ENCODE data around the gene MED31. TPM values are rescaled to one million over a fixed set of nuclear protein-coding genes. Genes with fewer than 3 reads are reported as not detected.

Gene MED31
- total RNA-seq, 1 experiment from 2014 or later, result 10.6 TPM

DNA sequence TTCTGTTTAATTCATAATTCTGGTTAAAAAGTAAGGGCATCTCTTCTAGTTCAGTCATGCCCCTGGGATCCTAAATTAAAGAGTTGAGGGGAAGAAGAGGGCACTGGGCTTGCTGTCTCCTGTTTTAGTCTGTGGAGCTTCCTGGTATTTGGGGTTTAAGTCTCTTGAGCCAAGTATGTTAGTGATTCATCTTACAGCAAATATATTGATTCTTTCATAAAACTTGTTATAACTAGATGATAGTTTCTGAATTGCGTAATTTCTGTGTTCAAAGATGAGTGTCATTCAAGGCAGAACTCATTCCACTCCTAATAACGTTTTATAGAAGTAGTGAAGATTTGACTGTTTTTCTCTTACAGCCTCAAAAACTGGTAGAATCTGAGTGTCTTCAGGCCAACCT is 8.8 kb downstream of the MED31 start (continued):
- TF ChIP-seq, protein P1, sequence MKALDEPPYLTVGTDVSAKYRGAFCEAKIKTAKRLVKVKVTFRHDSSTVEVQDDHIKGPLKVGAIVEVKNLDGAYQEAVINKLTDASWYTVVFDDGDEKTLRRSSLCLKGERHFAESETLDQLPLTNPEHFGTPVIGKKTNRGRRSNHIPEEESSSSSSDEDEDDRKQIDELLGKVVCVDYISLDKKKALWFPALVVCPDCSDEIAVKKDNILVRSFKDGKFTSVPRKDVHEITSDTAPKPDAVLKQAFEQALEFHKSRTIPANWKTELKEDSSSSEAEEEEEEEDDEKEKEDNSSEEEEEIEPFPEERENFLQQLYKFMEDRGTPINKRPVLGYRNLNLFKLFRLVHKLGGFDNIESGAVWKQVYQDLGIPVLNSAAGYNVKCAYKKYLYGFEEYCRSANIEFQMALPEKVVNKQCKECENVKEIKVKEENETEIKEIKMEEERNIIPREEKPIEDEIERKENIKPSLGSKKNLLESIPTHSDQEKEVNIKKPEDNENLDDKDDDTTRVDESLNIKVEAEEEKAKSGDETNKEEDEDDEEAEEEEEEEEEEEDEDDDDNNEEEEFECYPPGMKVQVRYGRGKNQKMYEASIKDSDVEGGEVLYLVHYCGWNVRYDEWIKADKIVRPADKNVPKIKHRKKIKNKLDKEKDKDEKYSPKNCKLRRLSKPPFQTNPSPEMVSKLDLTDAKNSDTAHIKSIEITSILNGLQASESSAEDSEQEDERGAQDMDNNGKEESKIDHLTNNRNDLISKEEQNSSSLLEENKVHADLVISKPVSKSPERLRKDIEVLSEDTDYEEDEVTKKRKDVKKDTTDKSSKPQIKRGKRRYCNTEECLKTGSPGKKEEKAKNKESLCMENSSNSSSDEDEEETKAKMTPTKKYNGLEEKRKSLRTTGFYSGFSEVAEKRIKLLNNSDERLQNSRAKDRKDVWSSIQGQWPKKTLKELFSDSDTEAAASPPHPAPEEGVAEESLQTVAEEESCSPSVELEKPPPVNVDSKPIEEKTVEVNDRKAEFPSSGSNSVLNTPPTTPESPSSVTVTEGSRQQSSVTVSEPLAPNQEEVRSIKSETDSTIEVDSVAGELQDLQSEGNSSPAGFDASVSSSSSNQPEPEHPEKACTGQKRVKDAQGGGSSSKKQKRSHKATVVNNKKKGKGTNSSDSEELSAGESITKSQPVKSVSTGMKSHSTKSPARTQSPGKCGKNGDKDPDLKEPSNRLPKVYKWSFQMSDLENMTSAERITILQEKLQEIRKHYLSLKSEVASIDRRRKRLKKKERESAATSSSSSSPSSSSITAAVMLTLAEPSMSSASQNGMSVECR (CRISPR knock-in tag; IDR thresholded peaks at IDR 0.05; ENCODE audit: borderline replicate concordance), result no peak
- no peak for TF ChIP-seq ZNF121 (CRISPR knock-in tag; IDR thresholded peaks at IDR 0.05)

DNA sequence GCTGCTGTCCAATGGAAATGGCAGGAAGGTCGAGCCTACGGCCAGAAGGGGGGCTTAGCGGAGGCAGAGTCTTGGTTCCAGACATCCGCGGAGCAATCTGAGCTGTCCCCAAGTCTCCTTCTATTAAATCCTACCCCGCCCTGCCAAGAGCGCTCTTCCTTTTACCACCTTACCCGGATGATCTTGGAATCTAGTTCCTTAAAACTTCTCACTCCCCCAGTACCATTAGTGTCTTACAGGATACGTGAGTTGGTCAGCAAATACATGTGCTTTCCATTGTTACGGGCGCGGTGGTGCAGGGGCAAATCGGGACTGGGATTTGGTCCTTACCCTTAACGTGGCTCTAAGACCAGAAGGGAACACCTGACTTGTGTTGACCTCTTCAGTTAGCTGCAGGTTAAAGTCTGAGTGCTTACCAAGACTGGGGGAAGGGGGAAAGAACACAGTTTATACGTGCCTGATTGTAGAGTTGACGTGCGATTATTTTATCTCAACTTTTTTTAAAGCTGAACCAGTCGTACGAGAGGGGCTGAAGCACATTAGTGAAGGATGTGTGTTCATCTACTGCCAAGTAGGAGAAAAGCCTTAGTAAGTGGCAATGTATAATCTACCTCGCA is 10.1 kb downstream of the MED31 start:
- CTCF ChIA-PET, result interaction anchor here (0.7 to 1.4 kb wide), 2 partner anchors 60 to 168 kb away, joined by 3 read pairs; no protein-coding TSS in a partner anchor
- TF ChIP-seq SP1 (CRISPR knock-in tag; conservative IDR thresholded peaks at IDR 0.05) (peak; percentile 3; the same call in 1 of the 2 replicates), FOXJ3 (CRISPR knock-in tag; IDR thresholded peaks at IDR 0.05; ENCODE audit: borderline replicate concordance) (no peak), MYBL2 (CRISPR knock-in tag; IDR thresholded peaks at IDR 0.05) (0 out of 2 replicates have a peak, but pooled peaks have one; percentile 14), ZNF671 (CRISPR knock-in tag; IDR thresholded peaks at IDR 0.05) (no peak), HMGA2 (CRISPR knock-in tag; IDR thresholded peaks at IDR 0.05) (no peak), FOXK1 (CRISPR knock-in tag; IDR thresholded peaks at IDR 0.05) (0 out of 2 replicates have a peak, but pooled peaks have one; percentile 3), ATF1 (CRISPR knock-in tag; IDR thresholded peaks at IDR 0.05) (no peak), RORB (CRISPR knock-in tag; IDR thresholded peaks at IDR 0.05) (no peak), ZNF121 (CRISPR knock-in tag; IDR thresholded peaks at IDR 0.05) (0 out of 2 replicates have a peak, but pooled peaks have one; percentile 4), ZNF416 (CRISPR knock-in tag; IDR thresholded peaks at IDR 0.05) (no peak)
- TF ChIP-seq, protein P2, sequence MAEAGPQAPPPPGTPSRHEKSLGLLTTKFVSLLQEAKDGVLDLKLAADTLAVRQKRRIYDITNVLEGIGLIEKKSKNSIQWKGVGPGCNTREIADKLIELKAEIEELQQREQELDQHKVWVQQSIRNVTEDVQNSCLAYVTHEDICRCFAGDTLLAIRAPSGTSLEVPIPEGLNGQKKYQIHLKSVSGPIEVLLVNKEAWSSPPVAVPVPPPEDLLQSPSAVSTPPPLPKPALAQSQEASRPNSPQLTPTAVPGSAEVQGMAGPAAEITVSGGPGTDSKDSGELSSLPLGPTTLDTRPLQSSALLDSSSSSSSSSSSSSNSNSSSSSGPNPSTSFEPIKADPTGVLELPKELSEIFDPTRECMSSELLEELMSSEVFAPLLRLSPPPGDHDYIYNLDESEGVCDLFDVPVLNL (CRISPR knock-in tag; IDR thresholded peaks at IDR 0.05; ENCODE audit: borderline replicate concordance, low read depth), result no peak
- TF ChIP-seq, protein P3, sequence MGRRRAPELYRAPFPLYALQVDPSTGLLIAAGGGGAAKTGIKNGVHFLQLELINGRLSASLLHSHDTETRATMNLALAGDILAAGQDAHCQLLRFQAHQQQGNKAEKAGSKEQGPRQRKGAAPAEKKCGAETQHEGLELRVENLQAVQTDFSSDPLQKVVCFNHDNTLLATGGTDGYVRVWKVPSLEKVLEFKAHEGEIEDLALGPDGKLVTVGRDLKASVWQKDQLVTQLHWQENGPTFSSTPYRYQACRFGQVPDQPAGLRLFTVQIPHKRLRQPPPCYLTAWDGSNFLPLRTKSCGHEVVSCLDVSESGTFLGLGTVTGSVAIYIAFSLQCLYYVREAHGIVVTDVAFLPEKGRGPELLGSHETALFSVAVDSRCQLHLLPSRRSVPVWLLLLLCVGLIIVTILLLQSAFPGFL (CRISPR knock-in tag; IDR thresholded peaks at IDR 0.05; ENCODE audit: borderline replicate concordance), result no peak
- TF ChIP-seq, protein P4, sequence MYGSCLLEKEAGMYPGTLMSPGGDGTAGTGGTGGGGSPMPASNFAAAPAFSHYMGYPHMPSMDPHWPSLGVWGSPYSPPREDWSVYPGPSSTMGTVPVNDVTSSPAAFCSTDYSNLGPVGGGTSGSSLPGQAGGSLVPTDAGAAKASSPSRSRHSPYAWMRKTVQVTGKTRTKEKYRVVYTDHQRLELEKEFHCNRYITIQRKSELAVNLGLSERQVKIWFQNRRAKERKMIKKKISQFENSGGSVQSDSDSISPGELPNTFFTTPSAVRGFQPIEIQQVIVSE (CRISPR knock-in tag; IDR thresholded peaks at IDR 0.05; ENCODE audit: borderline replicate concordance), result no peak
- TF ChIP-seq, protein P5, sequence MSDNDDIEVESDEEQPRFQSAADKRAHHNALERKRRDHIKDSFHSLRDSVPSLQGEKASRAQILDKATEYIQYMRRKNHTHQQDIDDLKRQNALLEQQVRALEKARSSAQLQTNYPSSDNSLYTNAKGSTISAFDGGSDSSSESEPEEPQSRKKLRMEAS (CRISPR knock-in tag; IDR thresholded peaks at IDR 0.05), result 0 out of 2 replicates have a peak, but pooled peaks have one; percentile 17
- TF ChIP-seq, protein P6, sequence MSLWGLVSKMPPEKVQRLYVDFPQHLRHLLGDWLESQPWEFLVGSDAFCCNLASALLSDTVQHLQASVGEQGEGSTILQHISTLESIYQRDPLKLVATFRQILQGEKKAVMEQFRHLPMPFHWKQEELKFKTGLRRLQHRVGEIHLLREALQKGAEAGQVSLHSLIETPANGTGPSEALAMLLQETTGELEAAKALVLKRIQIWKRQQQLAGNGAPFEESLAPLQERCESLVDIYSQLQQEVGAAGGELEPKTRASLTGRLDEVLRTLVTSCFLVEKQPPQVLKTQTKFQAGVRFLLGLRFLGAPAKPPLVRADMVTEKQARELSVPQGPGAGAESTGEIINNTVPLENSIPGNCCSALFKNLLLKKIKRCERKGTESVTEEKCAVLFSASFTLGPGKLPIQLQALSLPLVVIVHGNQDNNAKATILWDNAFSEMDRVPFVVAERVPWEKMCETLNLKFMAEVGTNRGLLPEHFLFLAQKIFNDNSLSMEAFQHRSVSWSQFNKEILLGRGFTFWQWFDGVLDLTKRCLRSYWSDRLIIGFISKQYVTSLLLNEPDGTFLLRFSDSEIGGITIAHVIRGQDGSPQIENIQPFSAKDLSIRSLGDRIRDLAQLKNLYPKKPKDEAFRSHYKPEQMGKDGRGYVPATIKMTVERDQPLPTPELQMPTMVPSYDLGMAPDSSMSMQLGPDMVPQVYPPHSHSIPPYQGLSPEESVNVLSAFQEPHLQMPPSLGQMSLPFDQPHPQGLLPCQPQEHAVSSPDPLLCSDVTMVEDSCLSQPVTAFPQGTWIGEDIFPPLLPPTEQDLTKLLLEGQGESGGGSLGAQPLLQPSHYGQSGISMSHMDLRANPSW (CRISPR knock-in tag; conservative IDR thresholded peaks at IDR 0.05; ENCODE audit: low read depth), result no peak
- Mint-ChIP-seq H3K36me3 (peaks cover 33% of the 10 kb centered on the region), H3K27ac (peak overlapping the region; percentile 89), H3K9me3 (no peaks in the 10 kb centered on the region), H3K4me3 (peak overlapping the region; percentile 88), H3K27me3 (ENCODE audit: low read depth) (no peaks in the 10 kb centered on the region), H3K4me1 (peaks cover 23% of the 10 kb centered on the region)
- POLR2A ChIA-PET, result no interaction called here
- peak; percentile 60 for ATAC-seq
- DNase-seq (ENCODE audit: low spot score), result no peak
